Measurements from ENCODE around the gene ANTXR1. TPM values are rescaled to one million over a fixed set of nuclear protein-coding genes. Genes with fewer than 3 reads are reported as not detected.

Gene ANTXR1
- total RNA-seq, 1 experiment from 2014 or later: 25.7 TPM

DNA sequence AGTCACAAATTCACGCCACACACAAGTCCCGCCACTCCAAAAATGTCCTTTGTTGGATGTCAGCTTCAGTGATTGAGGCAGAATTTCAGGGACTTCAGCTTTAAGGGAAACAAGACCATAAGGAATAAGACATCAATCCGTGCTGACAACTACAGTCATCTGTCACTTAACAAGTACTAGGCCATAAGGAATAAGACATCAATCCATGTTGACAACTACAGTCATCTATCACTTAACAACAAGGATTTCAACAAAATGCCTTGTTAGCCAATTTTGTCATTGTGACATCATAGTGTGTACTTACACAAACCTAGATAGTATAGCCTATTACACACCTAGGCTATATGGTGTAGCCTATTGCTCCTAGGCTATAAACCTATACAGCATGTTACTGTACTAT, 58.0 kb downstream of the ANTXR1 start:
- no peaks in the 10 kb centered on the region for H3K9me3 ChIP-seq (ENCODE audit: control insufficient read depth in 1 of 2, insufficient read depth in 1 of 2, low read depth in 1 of 2, low read length in 2 of 2)
- H2AFZ ChIP-seq (ENCODE audit: low read depth, low read length, poor library complexity, severe bottlenecking): no peak overlapping the region
- DNase-seq (ENCODE audit: low read depth, low spot score) (no peak), ATAC-seq (no peak)
- BruUV-seq (replicated peaks): no TSS peak
- H3K27me3 ChIP-seq (ENCODE audit: insufficient read depth, low read length): no peaks in the 10 kb centered on the region
- no peak overlapping the region for H3K4me3 ChIP-seq (replicated peaks in 1 of 2; ENCODE audit: low read depth in 1 of 2, low read length in 2 of 2)
- no peaks in the 10 kb centered on the region for H3K79me2 ChIP-seq (ENCODE audit: insufficient read depth, low read length)
- H3K36me3 ChIP-seq (ENCODE audit: control insufficient read depth in 1 of 2, insufficient read depth in 2 of 2, low read length in 2 of 2): no peaks in the 10 kb centered on the region
- no peak overlapping the region for H3K9ac ChIP-seq (ENCODE audit: low read length)
- H3K4me2 ChIP-seq (ENCODE audit: low read length): no peak overlapping the region
- H3K27ac ChIP-seq (ENCODE audit: low read depth, low read length): no peak overlapping the region
- intact Hi-C loops (cut with micrococcal nuclease): no loop called here
- ChIA-PET CTCF (no interaction called here), POLR2A (no interaction called here), RAD21 (ENCODE audit: low non-redundant PET in 1 of 2, low total read pairs in 2 of 2, uncharacterized antibody in 2 of 2, unreplicated experiment in 2 of 2) (no interaction called here)
- TF ChIP-seq YY1 (IDR thresholded peaks at IDR 0.05; ENCODE audit: extremely low read depth, insufficient replicate concordance, low read depth, low read length) (no peak), ZNF274 (IDR thresholded peaks at IDR 0.05; ENCODE audit: low read depth, low read length) (no peak), TCF7L2 (IDR thresholded peaks at IDR 0.05; ENCODE audit: borderline replicate concordance, extremely low read depth, insufficient read depth, insufficient read length) (no peak), SP1 (IDR thresholded peaks at IDR 0.05; ENCODE audit: low read depth) (no peak), SRF (IDR thresholded peaks at IDR 0.05; ENCODE audit: low read depth) (no peak), RAD21 (IDR thresholded peaks at IDR 0.05; ENCODE audit: low read depth) (no peak), ZFX (IDR thresholded peaks at IDR 0.05) (no peak), EZH2 (IDR thresholded peaks at IDR 0.05) (no peak), EZH2phosphoT487 (IDR thresholded peaks at IDR 0.05; ENCODE audit: borderline replicate concordance) (no peak), SIN3A (IDR thresholded peaks at IDR 0.05; ENCODE audit: low read depth) (no peak), JUND (IDR thresholded peaks at IDR 0.05) (no peak), POLR2A (IDR thresholded peaks at IDR 0.05; ENCODE audit: borderline replicate concordance, extremely low read depth, insufficient read depth, insufficient read length) (no peak), FOSL1 (IDR thresholded peaks at IDR 0.05; ENCODE audit: low read depth) (no peak)
- TF ChIP-seq, protein P1, sequence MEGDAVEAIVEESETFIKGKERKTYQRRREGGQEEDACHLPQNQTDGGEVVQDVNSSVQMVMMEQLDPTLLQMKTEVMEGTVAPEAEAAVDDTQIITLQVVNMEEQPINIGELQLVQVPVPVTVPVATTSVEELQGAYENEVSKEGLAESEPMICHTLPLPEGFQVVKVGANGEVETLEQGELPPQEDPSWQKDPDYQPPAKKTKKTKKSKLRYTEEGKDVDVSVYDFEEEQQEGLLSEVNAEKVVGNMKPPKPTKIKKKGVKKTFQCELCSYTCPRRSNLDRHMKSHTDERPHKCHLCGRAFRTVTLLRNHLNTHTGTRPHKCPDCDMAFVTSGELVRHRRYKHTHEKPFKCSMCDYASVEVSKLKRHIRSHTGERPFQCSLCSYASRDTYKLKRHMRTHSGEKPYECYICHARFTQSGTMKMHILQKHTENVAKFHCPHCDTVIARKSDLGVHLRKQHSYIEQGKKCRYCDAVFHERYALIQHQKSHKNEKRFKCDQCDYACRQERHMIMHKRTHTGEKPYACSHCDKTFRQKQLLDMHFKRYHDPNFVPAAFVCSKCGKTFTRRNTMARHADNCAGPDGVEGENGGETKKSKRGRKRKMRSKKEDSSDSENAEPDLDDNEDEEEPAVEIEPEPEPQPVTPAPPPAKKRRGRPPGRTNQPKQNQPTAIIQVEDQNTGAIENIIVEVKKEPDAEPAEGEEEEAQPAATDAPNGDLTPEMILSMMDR (IDR thresholded peaks at IDR 0.05 in 2 of 3, conservative IDR thresholded peaks at IDR 0.05 in 1 of 3; ENCODE audit: borderline replicate concordance in 1 of 3, insufficient read depth in 1 of 3, low read depth in 2 of 3, low read length in 2 of 3): no peak
- TF ChIP-seq, protein P2, sequence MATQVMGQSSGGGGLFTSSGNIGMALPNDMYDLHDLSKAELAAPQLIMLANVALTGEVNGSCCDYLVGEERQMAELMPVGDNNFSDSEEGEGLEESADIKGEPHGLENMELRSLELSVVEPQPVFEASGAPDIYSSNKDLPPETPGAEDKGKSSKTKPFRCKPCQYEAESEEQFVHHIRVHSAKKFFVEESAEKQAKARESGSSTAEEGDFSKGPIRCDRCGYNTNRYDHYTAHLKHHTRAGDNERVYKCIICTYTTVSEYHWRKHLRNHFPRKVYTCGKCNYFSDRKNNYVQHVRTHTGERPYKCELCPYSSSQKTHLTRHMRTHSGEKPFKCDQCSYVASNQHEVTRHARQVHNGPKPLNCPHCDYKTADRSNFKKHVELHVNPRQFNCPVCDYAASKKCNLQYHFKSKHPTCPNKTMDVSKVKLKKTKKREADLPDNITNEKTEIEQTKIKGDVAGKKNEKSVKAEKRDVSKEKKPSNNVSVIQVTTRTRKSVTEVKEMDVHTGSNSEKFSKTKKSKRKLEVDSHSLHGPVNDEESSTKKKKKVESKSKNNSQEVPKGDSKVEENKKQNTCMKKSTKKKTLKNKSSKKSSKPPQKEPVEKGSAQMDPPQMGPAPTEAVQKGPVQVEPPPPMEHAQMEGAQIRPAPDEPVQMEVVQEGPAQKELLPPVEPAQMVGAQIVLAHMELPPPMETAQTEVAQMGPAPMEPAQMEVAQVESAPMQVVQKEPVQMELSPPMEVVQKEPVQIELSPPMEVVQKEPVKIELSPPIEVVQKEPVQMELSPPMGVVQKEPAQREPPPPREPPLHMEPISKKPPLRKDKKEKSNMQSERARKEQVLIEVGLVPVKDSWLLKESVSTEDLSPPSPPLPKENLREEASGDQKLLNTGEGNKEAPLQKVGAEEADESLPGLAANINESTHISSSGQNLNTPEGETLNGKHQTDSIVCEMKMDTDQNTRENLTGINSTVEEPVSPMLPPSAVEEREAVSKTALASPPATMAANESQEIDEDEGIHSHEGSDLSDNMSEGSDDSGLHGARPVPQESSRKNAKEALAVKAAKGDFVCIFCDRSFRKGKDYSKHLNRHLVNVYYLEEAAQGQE (IDR thresholded peaks at IDR 0.05; ENCODE audit: low read depth): no peak
- TF ChIP-seq, protein P3, sequence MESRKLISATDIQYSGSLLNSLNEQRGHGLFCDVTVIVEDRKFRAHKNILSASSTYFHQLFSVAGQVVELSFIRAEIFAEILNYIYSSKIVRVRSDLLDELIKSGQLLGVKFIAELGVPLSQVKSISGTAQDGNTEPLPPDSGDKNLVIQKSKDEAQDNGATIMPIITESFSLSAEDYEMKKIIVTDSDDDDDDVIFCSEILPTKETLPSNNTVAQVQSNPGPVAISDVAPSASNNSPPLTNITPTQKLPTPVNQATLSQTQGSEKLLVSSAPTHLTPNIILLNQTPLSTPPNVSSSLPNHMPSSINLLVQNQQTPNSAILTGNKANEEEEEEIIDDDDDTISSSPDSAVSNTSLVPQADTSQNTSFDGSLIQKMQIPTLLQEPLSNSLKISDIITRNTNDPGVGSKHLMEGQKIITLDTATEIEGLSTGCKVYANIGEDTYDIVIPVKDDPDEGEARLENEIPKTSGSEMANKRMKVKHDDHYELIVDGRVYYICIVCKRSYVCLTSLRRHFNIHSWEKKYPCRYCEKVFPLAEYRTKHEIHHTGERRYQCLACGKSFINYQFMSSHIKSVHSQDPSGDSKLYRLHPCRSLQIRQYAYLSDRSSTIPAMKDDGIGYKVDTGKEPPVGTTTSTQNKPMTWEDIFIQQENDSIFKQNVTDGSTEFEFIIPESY (IDR thresholded peaks at IDR 0.05; ENCODE audit: extremely low read depth, insufficient replicate concordance, low read length): no peak
- H3K9me2 ChIP-seq (ENCODE audit: insufficient read depth): no peaks in the 10 kb centered on the region
- H3K4me1 ChIP-seq (ENCODE audit: control insufficient read depth in 1 of 2, insufficient read depth in 2 of 2, low read length in 2 of 2): peaks cover 0 to 9% of the 10 kb centered on the region in 2 experiments; a peak in 1 of 4 replicates
- no peaks in the 10 kb centered on the region for H4K20me1 ChIP-seq (ENCODE audit: insufficient read depth)

Measured in HCT116 (cell line).